Stimulated activated CD8-positive, alpha-beta memory T cell treated with anti-CD3 and anti-CD28 coated beads, Interleukin-4, amount 100 ng/mL, for 24 hours (primary cell): Measurements from ENCODE around the gene HIPK4.
"Not testable (repeated sequence)": the region's sequence is repeated elsewhere in the genome, so short reads cannot be mapped to it uniquely, and the experiment has no call there.

Experiments used
- DNase-seq: peaks from one replicate; pipeline ENCODE4 v3.0.0-alpha.2; 2020; ENCODE audit warnings: low read depth

HIPK4 gene

DNA sequence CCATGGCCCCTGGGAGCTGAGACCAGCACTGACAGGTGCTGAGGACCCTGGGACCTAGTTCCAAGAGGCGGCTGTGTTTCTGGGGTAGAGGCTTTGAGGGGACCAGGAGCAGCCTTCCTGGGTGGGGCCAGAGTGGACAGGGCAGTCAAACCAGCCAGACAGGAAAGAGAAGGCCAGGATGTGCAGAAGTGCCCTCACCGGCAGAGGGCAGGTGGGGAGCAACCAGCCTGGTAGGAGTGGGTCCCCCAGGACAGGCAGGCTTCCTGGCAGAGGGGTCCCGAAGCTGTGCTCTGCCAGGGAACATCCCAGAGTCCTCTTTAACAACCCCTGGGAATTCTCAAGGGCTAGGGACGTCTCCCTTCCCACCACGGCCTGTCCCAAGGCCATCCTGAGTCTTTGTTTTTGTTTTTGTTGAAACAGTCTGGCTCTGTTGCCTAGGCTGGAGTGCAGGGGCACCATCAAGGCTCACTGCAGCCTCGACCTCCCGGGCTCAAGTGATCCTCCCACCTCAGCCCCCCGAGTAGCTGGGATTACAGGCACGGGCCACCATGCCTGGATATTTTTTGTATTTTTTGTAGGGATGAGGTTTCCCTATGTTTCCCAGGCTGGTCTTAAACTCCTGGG is 3.0 kb upstream of the HIPK4 start:
- no peak for DNase-seq

DNA sequence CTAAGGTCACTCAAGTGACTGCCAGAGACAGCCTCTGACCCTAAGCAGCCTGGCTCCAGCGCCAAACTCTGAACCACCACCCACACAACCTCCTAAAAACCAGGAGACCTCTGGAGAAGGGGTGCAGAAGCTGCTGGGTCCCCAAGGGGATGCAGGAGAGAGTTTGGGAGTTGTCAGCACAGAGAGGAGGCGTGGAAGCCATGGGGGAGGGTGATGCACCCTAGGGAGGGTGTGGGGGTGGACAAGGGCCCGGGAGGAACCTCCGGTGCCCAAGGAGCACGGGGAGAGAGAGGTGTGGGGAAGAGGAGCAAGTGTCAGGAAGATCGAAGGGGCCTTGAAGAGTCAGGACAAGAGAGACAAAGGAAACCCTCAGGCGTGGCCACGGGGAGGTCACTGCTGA is 2.1 kb upstream of the HIPK4 start:
- DNase-seq, result no peak

DNA sequence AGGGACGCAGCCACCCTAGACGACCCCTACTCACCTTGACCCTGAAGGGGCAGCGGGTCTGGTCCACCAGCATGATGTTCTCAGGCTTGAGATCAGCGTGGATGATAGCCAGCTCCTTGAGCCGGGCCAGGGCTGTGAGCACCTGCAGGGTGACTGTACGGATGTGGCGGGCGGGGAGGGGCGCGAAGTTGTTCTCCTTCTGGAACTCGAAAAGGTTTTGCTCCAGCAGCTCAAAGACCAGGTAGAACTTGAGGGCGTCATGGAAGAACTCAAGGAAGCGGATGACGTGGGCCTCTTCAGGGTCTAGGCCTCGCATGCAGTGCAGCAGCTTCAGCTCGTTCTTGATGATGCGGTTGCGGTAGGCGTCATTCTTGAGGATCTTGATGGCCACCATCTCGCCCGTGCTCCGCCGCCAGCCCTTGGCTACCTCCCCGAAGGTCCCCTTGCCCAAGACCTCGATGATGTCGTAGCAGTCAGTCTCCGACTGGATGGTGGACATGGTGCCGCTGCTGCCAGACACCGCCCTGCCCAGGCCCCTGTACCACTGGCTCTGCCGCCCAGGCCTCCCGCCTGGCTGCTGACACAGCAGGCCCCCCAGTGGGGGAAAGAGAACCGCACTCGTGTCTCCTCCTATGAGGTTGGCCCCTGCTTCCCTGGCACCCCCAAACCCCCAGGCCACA is 437 bp downstream of the HIPK4 start:
- DNase-seq, result no peak

DNA sequence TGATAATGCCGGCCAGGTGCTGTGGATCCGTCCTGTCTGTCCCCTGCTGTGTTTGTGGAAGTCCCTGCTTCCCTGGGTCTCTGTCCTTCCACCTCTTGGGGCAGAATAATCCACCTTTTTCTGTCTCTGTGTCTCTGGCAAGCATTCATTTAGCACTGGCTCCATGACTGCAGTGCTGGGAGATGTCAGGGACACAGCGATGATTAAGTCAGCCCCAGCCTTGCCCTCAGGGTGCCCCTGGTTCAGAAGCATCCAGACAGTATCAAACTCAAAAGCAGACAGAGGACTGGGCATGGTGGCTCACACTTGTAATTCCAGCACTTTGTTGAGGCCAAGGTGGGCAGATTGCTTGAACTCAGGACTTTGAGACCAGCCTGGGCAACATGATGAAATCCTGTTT is 1.5 kb downstream of the HIPK4 start:
- DNase-seq, result no peak

DNA sequence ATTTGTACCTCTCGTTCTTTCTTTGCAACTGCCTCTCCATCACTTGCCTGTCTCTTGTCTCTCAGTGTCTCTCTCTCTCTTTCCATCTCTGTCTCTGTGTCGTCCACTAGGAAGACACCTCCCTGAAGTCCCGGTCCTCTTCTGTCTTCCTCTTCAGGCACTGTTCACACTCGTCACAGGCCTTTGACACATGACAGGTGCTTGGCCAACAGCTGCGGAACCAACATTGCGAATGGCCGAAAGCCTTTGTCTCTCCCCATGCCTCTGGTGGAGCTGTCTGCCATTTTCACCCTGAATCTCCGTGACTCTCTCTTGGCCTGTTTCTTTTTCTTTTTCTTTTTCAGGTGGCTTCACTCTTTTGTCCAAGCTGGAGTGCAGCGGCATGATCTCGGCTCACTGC is 2.8 kb downstream of the HIPK4 start:
- no peak for DNase-seq

DNA sequence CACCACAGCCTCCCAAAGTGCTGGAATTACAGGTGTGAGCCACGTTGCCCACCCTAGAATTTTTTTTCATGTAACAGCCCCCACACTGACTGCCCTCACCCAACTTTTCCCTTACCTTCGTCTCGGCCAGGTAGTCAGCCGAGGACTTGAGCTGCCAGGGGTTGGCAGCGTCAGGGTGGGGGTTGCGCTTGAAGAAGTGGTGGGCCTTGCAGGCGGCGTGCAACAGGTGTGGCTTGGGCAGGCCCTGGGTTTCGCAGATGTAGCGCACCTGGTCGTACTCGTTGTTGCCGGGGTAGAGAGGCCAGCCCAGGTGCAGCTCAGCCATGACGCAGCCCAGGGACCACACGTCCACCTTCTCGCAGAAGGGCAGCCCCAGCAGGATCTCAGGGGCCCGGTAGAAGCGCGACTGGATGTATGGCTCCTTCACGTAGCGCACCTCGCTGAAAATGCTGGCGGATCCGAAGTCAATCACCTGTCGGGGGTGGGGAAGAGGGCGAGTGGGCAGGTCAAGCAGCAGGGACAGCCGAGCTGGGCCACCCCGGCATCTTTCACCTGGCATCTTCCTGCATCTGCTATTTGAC is 6.2 kb downstream of the HIPK4 start:
- no peak for DNase-seq

DNA sequence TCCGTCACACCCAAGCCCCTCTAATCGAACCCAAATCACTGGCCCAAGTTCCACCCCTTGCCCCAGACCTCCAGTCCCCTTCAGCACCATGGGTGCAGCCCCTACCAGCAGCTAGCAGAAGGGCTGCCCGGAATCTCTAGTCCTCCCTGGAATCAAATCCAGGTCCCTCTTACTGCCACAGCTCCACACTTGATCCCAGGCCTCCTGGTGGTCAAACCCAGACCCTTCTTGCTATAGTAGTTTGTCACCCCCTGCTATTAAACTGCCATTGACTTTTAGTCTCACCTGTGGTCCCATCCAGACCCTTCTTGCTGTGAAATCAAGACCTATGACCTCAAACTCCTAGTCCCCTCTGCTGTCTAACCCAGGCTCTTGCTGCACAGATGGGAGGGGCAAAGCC is 8.7 kb downstream of the HIPK4 start:
- no peak for DNase-seq

DNA sequence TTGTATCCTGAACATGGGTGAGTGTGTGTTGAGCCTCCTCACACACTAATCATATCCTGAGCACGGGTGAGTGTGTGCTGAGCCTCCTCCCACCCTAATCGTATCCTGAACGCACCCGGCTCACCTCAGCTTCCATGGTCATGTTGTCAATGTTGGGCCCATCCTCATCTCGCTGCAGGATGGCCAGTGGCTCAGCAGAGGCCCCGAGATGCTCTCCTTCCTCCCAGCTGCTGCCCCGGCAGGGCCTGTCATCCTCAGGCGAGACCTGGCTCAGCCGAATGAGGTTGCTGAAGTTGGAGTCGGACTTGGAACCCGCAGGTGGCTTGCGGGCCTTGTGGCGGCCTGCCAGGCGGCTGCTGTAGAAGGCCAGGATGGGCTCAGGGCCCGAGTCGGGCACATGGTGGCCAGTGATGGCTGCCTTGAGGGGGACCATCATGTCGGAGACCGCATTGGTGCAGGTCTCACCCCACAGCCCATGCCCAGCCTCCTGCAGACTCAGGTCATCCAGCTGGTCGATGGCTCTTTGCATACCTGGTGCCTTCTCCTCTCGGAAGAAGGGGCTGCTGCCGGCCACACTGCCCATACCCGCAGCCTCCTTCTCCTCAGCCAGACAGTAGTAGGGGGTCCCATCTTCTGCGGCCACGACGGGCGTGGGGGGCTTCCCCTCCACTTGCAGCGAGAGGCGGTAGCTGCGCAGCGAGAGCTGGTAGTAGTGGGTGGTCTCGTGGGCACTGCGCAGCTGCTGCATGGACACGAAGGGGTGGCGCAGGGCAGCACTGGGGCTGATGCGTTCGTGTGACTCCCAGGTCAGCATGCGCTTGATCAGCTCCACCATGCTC is 9.6 kb downstream of the HIPK4 start:
- DNase-seq, result no peak

DNA sequence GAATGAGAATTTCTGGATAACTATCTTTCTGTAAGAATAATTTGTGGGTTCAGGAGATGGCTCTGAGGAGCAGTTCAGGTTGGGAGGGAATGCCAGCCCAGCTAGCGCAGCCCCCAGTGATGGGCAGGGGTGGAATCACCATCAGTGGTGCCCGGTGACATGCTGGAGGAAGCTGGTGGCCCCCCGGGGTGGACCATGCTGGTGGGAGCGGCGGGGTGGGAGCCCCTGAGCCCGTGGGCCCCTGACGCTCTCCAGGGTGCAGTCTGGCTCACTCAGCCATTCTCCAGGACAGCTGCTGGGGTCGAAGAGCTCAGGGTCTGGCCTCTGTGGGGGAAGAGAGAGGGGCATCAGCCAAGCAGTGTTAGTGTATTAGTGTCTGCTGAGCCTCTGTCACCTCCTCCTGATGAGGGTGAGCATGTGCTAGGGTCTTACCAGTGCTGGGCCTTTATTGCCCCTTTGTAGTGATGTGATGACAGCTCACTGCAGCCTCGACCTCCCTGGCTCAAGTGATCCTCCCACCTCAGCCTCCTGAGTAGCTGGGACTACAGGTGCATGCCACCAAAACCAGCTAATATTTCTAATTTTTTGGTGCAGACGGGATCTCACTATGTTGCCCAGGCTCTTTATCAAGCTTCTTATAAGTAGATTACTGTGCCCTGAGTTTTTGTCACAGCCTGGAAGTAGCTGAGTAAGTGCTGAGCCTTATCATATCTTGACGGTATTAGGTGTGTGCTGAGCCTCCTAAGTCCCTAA is 10.4 kb downstream of the HIPK4 start:
- DNase-seq, result no peak

DNA sequence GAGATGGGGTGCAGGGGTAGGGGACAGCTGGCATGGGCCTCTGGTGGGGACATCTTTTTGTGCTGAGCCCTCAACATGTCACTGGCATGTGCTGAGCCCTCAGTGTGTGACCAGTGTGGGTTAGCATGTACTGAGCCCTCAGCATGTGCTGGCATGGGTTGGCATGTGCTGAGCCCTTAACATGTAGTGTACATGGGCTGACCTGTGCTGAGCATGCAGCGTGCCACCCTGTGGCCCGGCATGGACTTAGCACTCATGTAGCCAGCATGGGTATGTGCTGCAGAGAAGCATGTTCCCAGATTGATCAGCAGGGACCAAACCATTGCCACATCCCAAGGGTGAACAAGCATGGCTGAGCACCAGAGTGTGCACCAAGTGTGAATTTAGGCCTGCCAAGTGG is 11.5 kb downstream of the HIPK4 start:
- no peak for DNase-seq

DNA sequence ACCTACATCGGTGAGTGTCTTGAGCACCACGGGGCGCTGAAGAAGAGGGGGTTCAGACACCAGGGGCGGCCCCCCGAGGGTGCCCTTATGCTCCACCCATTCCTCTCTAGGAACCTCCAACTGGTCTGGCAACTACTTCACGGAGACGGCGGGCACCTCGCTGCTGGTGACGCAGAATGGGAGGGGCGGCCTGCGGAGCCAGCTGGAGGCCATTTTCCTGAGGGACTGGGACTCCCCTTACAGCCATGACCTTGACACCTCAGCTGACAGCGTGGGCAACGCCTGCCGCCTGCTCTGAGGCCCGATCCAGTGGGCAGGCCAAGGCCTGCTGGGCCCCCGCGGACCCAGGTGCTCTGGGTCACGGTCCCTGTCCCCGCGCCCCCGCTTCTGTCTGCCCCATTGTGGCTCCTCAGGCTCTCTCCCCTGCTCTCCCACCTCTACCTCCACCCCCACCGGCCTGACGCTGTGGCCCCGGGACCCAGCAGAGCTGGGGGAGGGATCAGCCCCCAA is 12.1 kb downstream of the HIPK4 start:
- DNase-seq, result no peak

DNA sequence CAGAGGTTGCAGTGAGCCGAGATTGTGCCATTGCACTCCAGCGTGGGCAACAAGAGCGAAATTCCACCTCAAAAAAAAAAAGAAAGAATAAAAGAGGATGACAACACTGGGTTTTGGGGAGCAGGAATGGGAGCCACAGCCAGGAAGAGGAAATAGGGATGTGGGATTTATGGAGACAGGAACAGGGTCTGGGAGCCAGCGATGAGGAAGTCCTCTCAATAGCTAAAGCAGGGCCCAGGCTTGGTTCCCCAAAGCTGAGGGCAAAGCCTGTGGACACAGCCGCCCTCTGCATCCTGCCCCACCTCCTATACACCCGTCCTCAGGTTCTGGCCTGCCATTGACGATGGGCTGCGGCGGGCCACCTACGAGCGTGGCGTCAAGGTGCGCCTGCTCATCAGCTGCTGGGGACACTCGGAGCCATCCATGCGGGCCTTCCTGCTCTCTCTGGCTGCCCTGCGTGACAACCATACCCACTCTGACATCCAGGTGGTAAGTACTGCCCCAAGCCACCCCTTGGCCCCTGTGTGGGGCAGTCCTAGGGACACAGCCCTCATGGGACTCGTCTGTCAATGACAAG is 13.6 kb downstream of the HIPK4 start:
- no peak for DNase-seq

DNA sequence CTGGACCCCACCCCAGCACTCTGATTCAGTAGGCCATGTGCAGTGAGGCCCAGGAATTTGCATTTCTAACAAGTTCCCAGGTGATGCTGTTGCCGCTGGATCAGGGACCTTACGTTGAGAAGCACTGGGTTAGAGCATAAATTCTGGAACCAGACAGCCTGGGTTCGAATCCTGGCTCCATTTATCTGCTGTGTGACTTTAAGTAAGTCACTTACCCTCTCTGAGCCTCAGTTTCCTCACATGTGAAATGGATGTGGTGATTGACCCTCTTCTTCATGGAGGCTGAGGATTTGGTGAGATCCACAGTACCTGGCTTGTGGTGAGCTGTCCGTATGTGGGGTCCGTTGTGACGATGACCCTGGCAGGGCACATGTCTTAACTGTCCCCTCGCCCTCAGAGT is 15.9 kb downstream of the HIPK4 start:
- DNase-seq, result no peak

DNA sequence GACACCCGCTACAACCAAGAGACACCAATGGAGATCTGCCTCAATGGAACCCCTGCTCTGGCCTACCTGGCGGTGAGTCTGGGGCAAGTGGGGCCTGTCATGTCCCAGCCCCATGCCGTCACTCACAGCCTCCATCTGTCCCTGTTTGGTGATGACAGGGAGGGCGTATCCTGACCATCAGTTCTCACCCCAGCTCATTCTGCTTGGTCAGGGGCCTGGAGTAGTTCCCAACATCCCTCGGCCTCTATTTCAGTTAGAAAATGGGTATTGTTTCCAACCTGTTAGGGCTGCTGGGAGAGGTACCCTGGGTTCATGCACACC is 18.2 kb downstream of the HIPK4 start:
- DNase-seq, result no peak

DNA sequence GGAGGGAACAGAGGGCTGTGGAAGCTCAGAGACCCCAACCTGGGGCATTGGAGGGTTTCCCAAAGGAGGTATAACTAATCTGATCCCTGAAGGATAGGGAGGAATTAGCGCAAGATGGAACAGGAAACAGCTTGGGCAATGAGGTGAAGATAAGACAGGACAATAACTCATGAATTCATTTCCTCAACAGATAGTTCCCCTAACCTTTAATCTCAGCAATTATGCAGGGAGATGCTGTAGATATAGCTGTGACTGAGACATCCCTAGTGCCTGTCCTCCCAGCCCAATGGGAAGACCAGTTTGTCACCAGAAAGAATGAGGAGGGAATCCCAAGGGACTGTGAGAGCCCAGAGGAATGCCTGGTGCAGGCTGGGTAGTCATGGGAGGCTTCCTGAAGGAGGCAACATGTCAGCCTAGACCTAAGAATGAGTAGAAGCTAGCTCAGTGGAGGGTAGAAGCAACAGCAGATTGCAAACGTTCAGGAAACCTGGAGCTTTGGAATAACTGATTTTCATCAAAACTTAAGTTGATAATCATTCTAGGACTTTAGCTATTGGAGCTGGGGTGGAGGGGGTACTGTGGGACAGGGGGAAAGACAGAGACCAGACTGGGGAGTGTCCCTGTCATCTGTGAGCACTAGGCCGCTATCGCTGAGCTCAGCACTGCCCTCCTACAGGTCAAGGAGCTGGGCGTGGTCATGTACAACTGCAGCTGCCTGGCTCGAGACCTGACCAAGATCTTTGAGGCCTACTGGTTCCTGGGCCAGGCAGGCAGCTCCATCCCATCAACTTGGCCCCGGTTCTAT is 18.8 kb downstream of the HIPK4 start:
- no peak for DNase-seq

DNA sequence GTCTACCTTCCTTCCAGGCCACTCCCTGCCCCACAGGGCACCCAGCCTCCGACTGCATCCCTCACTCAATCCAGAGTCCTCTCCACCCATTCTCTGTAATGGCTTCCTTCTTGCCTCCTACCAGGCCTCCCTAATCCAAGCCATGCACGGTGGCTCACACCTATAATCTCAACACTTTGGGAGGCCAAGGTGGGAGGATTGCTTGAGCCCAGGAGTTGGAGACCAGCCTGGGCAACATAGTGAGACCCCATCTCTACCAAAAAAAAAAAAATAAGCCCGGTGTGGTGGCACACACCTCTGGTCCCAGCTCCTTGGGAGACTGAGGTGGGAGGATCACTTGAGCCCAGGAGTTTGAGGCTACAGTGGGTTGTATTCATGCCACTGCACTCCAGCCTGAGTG is 19.7 kb downstream of the HIPK4 start:
- not testable (repeated sequence) for DNase-seq

DNA sequence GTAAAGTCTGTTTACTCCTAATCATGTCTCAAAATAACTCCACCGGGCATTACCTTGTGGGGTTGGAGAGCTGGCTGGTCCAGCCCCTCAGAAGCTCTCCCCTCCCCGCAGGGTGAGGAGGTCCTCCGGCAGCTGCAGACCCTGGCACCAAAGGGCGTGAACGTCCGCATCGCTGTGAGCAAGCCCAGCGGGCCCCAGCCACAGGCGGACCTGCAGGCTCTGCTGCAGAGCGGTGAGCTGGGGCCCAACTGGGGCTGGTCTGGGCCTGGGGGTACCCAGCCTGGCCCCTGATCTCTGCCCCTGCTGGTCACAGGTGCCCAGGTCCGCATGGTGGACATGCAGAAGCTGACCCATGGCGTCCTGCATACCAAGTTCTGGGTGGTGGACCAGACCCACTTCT is 20.2 kb downstream of the HIPK4 start:
- no peak for DNase-seq

DNA sequence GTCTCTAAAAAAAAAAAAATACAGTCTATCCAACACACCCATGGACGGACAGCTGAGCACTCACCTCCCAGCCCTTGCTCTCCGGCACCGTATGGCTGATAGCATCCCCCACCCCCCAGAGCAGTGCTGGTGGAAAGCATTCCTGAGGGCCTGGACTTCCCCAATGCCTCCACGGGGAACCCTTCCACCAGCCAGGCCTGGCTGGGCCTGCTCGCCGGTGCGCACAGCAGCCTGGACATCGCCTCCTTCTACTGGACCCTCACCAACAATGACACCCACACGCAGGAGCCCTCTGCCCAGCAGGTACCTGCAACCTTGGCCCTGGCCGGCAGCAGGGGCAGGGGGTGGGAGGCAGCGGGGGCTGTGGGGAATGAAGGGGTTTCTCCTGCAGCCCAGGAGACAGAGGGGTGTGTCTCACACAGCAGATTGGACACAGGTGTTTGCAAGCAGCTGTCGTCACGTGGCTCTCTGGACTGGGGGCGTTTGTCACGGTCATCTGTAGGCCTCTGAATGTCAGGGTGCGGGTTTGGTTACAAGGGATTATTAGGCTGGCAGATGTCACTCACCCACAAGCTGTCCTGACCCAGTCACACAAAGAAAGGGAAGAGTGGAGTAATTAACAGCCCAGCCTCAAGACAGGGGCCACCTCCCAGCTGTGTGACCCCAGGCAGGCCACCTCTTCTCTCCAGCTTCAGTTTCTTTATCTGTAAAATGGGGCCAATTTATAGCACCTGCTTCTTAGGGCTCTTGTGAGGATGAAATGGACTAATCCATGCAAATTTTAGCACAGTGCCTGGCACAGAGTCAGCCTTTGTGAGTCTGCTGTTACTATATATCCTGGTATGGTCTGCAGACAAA is 22.2 kb downstream of the HIPK4 start:
- no peak for DNase-seq

DNA sequence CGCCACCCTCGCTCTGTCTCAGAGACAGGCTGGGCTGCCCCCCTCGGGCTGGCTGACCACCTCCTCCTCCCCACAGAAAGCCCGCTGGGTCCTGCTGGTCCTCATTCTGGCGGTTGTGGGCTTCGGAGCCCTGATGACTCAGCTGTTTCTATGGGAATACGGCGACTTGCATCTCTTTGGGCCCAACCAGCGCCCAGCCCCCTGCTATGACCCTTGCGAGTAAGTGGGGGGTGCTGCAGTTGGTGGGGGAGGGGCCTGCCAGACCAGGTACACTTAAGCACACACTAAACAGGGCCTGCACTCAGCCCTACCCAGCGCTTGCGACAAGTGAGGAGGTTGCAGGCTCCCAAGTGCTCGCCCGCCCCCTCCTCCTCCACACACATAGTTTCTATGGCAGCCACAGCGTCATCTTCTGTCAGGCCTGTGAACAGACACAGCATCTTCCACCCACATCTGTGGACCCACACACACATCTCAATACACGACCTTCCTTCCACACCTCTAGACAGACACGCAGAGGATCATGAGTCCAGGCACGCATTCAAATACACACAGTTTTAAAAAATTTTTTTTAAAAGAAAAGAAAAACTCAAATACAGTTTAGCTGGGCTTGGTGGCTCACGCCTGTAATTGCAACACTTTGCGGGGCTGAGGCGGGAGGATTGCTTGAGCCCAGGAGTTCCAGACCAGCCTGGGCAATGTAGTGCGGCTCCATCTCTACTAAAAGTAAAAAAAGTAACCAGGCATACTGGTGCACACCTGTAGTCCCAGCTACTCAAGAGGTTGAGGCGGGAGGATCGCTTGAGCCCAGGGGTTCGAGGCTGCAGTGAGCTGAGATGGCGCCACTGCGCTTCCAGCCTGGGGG is 23.1 kb downstream of the HIPK4 start:
- no peak for DNase-seq
